Activated T-helper 9 cell treated with anti-CD3 and anti-CD28 coated beads, Interleukin-2, amount 50 U/mL, for 16 hours (primary cell): ENCODE data around the gene AGMO.

Experiments used
- DNase-seq: peaks from one replicate; pipeline ENCODE4 v3.0.0-alpha.2; 2020; ENCODE audit warnings: low read depth

The AGMO gene

DNA sequence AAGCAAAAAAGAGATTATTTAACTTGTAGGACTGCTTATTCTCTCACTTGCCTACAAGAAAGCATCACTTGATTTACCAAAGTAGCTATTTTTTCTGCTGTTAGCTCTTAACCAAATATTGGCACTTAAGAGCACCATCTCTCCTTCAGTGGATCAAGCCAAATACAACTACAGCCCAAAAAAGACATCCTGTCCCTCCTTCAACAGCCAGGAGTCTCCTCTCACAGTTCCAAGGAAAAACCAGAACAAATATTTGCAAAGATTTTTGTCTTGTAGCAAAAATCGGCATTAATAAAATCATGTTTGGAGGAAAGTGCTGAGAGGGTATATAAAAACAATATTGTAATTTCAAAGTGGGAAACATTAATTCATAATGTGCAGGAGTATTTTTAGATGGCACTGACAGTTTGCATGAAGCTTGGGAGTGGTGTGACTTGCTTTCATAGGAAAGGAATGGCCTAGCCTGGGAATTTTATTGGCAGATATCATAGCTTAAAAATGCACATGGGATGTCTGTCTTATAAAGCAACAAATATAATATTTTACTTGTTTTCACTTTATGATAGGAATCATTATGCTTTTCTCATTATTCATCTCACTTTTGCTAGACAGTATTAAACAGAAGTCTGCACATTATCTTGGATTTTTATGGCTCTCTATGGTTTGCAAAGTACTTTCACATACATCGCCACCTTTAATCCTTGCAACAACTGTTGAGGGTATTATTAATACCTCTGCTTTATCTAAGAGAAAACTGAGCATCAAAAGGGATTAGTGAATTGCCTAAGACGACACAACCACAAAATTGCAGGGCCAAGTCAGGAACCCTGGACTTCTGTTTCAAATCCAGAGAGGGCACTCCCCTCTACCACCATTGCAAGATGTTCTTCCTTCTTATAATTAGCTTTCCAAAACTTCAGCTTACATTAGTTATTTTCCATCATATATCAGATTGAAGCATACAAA is 103.5 kb downstream of the AGMO start:
- no peak for DNase-seq

DNA sequence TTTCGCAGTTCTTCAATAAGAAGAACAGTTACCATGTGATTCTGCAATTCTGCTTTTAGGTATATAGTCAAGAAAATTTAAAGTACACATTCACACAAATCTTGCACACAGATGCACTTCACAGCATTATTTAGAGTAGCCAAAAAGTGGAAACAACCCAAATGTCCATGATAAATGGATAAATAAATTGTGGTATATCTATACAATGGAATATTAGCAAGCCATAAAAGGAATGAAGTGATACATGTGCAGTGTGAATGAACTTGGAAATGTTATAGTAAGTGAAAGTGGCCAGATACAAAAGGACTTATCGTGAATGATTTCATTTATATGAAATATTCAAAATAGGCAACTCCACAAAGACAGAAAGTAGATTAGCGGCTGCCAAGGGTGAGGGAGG is 109.1 kb downstream of the AGMO start:
- no peak for DNase-seq

DNA sequence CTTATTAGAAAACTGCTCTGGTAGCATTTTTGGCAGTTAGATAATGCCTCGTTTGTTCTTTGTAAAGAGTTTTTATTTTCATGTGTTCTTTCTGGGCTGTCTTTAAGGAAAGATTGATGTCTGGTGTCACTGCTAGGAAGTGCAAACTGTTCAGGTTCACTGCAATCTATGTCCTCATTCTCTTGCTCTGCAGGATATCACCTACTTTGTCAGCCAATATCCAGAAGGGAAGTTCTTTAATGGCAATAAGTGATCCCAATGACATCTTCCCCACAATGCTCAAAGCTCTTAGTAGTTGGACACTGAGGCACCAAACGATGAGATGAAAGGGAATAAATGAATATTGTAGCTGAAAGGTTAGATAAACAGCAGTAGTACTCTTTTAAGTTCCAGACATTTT is 115.1 kb downstream of the AGMO start:
- no peak for DNase-seq

DNA sequence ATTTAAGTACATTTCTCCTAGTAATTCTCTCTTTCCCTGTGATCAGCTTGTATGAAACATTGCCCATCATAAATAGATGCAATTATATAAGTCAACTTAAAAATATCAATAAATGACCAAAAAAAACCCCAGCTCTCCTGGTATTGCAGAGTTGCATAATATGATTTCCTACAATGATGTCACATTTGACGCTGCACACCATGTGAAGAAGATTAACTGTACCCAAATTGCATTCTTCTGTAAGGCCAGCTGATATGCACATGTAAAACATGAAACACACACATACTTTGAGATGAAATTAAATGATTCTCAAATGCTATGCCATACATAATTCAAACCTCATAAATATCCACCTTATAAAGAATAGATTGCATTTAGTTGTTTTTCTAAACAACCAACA is 115.5 kb downstream of the AGMO start:
- DNase-seq: no peak

DNA sequence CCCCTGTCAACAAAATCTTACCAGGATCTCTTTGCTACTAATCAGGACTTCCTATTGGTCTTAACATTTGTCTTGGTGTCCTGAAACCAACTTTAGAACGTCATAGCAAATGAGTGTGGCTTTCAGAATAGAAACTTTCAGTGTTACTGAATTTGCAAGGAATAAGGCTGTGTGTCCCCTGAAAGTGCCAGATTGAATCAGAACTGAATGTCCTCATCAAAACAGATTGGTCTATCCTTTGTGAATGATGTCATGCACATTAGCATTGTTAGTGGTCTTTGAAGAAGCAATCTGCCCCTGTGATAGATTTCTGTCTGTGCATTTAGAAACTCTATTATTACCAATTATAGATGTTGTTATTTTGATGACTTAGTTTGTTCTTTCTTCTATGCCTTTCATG is 119.9 kb downstream of the AGMO start:
- DNase-seq: no peak

DNA sequence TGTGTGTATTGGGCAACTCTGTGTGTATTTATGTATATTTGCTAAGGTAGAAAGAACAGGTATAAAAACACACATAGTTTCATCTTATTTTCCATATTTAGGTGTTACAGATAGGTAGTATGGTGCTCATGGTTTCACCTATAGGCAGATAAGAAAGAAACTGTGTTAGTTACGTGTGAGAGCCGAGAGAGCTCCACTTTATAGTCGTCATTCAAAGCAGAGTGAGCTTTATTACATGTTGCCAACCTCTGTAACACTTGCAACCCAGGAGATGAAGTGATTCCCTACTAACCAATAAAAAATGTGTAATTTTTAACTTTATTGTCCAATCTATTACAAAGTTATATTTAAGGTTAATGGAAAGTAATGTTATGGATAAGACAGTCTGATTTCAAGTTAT is 121.3 kb downstream of the AGMO start:
- DNase-seq: no peak

DNA sequence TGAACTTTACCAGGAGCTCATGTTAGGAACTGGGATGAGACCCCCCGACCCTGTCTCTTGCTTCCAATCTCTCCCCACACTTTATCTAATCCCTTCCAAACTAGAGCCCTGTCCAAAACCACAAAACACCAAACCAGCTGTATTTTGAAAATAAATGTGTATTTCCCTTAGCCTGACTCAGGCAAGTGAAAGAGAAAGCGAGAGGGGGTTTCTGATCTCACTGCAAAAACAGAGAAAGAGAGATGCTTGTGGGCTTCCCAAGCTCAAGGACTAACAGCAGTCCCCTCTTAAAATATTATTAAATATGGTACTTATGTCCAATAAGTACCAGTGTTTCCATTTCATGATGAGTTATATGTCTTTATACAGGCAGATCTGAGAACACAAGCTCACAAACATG is 122.0 kb downstream of the AGMO start:
- DNase-seq: no peak

DNA sequence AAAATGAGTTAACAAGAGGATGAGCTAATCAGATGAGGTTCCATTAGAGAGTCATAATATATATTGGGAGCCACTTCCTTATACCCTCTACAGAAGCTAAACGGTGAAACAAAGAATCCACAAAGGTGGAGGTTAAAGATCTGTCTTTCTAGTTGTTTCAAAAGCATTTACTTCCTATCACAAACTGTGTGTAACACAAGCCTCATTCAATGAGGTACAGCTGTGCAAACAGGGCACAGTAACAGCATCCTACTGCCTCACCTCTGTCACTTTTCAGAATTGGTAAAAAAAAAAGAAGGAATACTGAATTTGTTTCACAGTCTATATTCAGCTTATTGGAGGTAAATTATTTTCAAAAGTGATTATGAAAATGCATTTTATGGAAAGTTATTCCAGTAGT is 128.7 kb downstream of the AGMO start:
- DNase-seq: no peak

DNA sequence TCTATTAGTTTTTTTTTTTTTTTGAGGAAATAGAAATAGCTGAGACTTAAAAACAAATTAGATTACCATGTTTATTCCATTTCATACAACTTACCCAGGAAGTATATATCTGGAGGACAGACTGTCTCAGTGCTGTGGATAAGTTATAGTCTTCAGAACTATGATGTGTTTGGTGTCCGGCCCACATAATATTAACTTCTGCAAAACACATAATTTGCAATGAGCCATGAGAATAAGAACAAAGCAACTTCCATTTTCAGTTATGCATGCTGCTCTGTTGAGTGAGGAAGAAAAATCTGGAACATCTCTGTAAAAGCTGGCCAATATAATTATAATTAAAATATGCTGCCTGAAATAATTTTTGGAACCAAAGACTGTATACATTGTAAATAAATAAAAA is 130.9 kb downstream of the AGMO start:
- DNase-seq: no peak

DNA sequence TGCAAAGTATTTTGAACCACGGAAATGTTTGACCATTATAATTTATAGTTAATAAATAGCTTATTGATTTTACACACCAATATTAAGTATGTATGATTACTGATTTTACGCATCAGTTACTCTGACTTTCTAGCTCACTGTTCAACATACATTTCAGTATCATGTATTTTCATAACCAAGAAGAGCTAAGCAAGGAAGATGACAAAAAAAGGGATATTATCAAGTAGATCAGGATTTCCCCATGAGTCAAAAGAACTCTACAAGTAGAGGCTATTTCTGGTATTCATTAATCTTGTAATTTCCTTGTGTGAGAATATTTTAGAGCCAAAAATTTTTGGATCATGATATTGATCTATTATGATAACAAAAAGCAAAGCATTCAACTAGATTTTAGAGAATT is 131.6 kb downstream of the AGMO start:
- no peak for DNase-seq

DNA sequence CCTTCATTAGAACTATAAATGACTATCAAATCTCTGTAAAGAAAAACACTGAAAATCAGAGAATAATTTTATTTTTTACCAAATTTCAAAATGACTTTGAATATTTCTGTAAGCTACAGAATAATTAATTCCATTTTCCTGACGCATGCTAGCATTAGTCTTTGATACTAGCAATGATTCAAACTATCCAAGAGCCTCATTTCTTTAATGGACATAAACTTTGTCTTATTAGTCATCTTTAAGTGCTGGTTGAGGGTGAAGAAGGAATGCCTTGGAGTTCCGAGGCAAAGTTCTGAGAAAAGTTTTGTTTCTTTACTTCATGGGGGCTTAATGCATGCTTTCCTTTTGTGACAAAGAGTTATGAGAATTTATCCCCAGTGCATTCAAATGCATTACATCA is 137.3 kb downstream of the AGMO start:
- no peak for DNase-seq

DNA sequence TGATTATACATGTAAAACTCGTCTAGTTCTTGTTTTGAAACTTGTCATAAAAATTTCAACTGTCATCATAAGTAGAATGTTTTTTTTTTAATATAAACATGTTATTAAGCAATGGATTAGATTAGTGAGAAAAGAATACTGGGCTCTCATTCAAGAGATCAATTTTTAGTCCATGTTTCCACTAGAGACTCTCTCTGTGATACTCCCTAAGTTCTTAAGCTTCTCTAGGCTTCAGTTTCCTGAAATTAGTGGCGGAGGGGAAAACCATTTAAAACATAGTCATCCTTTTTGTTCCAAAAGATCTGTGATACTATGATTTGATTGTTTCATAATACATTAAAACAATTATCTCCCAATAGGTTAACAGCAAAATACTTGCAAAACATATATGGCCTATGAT is 142.2 kb downstream of the AGMO start:
- no peak for DNase-seq

DNA sequence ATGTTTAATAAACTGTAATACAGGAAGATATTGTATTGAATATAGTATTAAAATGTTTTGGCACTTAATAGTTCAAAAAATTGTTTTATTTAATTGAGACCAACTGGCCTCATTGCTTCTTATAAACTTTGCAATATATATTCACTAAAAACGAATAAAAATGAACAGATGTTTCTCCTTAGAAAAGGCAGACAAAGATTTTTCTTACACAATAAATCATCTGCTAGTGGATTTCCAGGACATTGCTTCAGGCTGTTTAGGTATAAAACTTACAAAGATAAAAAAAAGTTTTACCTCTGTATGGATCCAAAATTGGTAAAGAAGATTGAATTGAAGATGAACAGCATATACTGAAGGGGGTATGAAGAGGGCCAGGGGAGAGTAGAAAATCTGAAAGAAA is 143.6 kb downstream of the AGMO start:
- no peak for DNase-seq

DNA sequence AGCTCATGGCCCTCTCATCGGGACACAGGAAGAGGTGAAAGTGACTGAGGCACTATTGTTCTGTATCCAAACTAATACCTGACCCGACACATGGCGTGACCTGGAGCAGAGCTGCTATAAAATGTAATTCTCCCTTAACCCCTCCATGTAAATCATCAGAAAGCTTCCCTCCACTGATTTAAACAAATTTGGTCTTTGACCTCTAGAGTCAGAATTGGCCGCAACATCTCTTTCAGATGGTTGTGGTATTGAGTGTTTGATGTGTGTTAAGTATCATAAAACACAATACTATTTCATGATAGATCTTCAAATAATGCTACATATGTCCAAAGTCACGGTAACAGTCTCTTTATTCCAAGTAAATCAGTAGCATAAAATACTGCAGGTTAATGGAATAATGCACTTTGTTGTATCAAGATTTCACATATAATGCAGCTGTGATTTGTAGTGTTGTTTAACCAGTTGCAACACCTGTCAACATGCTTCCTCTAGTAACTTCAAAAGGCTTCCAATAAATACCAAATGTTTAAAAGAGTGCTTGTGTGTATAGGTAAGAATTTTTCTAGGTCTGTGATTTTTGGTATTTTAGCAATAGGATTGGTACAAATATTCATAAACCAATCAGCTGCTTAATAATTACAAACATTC is 144.3 kb downstream of the AGMO start:
- no peak for DNase-seq

DNA sequence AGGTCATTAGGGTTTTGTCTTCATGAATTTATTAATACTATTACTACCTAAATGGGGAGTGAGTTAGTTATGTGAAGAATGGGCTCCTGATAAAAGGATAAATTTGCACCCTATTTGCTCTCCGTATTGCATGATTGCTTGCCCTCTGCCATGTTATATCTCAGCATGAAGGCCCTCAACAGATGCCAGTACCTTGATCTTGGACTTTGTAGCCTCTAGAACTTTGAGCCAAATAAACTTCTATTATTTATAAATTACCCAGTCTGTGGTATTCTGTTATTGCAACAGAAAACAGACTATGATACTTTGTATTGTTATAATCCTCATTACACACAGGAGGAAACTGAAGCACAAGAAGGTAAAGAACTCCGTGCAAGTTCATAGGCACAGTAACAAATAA is 150.8 kb downstream of the AGMO start:
- no peak for DNase-seq

DNA sequence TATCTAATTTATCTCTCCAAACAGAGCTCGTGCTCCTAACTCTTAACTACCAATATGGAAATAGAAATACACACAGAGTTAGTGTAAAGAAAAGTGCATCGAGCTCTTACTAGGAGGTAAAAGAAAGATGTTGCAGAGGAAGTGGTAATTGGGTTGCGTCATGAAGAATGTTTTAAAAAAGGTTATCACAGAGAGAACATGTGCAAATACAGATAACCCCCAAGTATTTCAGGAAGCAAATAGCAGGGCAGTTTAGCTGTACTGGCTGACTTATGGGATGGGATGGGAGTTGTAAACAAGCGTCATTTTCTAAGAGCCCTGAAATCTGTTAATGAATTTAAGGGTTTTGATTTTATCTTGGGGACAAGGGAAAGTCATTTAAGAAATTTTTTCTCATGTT is 153.9 kb downstream of the AGMO start:
- no peak for DNase-seq

DNA sequence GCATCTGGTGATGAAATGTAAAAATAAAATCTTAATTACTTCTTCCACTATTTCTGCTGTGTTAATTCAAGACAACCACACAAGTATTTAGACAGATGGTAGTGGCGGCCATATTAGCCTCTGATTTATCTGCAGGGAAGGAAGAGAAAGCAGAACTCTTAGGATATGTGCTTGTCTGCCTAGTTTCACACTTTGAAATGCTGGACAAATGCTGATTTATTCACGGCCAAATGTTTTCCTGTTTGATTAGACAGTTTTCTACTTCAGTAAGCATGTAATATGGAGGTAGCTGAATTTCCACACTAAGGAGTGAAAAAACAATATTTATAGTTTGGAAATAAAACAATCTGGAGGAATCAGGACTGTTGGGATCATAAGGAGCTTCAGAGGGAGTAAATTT is 158.1 kb downstream of the AGMO start:
- no peak for DNase-seq

DNA sequence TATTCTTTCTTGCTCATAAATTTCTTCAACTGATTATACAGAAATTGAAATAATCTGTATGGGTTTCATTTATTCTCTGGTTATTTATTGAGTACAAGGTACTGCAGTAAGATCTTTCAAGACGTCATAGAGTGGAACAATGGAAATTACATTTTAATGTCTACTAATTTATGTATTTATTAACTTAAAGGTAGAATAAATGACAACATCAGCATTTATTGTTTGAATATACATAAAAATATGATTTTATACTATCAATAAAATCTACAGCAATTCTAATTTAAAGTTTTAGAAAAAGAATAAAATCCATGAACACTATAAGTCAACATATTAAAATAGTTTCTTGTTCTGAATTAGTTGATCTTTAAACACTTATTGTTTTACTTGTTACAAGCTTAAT is 158.5 kb downstream of the AGMO start:
- no peak for DNase-seq

DNA sequence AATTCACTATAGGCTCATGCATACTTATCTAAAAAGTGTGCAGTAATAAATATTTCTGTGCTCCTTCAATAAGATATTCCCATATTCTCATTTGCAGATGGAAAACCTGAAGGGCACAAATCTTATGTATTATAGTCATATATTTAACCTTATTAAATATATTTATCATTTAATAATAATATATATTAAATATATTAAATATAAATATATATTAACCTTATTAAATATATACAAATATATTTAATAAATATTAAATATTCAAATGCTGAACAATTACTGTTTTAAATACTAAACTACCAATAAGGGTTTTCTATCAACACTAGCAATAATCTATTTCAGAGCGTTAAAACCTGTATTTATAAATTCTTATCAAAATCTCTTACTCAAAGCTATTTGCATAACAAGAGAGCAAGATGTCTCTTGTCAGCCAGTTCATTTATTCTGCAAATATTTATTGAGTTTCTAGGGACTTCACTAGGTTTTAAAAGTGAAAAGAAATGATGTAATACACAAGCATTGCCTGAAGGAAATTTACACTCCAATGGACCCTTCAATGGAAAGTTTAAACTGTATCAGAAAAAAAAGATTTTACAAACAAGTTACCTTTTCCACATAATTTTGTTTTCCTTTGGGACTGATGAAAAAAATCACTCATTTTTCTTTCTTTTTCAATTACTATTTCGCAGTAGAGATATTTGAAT is 159.2 kb downstream of the AGMO start:
- DNase-seq: no peak

DNA sequence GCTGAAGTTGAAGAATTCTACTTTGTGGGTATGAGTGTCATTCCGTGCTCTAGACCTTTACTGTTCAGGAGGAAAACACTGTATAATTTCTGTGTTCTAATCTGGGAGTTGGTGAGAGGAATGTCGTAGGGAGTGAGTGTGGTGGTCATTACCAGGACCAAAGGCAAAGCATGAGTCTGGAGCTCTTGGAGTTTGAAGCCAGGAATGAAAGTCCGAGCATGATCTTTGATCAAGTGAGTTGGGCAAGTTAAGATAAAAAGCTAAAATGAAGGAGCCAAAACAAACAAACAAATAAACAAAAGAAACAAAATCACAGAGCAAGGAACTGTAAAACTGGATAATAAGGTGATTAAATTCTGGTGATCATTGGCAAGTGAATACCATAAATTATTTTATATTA is 161.4 kb downstream of the AGMO start:
- no peak for DNase-seq

DNA sequence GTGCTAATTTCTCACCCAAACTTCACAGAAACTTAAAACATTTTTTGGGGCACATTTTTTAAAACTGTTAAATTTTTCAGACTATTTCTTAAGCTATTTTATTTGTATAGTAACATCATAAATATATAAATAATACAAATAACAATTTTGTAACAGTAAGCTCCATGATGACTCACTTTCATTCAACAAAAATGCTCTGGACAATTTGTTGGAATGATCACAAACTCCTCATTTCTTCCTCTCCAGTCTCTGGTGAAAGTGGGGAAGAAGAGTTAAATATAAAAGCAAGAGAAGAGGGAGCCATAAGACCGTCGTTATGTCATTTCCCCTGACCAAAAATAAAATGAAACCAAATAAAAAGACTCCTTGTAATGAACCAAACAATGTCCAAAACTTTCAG is 162.4 kb downstream of the AGMO start:
- no peak for DNase-seq

DNA sequence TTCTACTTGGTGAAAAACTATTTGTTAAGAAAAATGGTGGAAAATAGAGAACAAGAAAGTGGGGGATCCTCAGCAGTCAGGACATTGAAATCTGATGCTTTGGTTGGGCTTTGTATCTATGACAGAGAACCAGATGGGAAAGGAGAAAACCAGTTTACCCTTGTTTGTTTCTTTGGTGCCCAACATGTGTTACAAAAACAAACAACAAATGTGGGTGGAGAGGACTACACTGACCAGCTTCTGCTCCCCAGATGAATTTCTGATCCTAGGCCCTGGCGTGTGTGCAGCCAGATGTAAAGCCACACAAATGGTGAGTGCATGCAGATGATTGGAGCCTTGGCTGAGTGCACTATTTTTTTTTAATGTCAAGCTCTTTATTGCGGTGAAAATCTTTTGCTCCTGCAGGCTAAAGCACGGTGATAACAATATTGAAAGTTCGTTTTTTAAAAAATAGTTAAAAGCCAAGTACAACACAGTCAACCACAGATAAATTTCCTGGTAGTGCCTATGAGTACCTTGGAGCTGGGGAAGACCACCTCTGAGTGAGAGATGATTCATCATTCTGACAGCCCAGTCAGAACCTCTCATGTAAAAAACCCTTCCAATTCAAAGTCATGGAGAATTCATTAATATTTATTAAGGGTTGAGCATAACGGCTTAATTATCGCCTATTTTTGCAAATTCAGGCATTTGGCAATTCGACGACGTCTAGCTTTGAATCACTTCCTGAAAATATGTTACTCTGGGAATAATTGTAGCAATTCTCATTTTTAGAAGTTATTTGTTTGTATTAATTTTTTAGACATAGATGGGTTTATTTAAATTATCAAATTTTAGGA is 163.7 kb downstream of the AGMO start:
- DNase-seq: no peak
